GM21447 (cell line): ENCODE measurements around the gene LRRC4B.
"Not testable (repeated sequence)": the region's sequence is repeated elsewhere in the genome, so short reads cannot be mapped to it uniquely, and the experiment has no call there.

Experiments
- ATAC-seq: cut with Tn5 transposase; IDR thresholded peaks from one replicate; pipeline ENCODE4 v1.9.1; 2021; ENCODE audit not compliant: unreplicated experiment

LRRC4B gene, protein sequence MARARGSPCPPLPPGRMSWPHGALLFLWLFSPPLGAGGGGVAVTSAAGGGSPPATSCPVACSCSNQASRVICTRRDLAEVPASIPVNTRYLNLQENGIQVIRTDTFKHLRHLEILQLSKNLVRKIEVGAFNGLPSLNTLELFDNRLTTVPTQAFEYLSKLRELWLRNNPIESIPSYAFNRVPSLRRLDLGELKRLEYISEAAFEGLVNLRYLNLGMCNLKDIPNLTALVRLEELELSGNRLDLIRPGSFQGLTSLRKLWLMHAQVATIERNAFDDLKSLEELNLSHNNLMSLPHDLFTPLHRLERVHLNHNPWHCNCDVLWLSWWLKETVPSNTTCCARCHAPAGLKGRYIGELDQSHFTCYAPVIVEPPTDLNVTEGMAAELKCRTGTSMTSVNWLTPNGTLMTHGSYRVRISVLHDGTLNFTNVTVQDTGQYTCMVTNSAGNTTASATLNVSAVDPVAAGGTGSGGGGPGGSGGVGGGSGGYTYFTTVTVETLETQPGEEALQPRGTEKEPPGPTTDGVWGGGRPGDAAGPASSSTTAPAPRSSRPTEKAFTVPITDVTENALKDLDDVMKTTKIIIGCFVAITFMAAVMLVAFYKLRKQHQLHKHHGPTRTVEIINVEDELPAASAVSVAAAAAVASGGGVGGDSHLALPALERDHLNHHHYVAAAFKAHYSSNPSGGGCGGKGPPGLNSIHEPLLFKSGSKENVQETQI

DNA sequence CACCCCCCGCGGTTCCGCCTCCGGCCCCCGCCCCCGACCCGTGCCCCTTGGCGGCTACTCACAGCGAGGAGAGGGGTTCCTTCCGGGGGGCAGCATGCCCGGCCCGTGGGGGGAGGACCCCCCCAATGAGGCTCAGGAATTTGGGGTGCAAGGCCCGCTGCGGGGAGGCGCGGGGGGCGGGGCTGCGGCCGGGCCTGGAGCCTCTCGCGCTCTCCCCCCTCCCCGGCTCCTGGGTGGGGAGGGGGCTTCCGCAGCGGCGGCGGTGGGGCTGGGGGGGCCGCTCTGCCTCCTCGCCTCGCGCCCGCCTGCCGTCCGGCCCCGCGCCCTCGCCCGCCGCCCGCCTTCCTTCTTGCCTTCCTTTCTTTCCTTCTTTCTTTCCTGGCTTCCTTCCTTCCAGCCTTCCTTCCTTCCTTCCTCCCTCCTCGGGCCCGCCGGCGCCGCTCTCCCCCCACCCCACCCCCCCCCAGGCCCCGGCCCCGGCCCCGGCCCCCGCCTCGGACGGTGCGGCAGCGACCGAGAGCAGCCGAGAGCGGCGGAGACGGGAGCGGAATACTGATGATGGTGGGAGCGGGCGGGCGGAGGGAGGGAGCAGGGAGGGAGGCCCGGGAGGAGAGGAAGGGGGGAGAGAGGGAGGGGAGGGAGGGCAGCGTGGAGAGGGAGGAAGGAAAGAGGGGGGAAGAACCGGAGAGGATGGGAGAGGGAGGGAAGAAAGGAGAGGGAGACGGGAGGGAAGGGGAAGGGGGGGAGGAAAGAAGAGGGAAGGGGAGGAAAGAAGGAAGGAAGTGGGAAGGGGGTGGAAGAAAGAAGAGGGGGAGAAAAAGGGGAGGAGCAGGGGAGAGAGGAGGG lies at the start of gene LRRC4B:
Gene LRRC4B (minus strand): TSS at position 554 of the 846 bp plus-strand sequence. CDS start 19,597 bp downstream, outside the sequence.
- ATAC-seq, result no peak

GRCh38 chr19:50612504-50613404 lies 44.5 kb upstream of the LRRC4B start:
- ATAC-seq, result not testable (repeated sequence)

GRCh38 chr19:50607874-50608785 lies 39.9 kb upstream of the LRRC4B start:
- ATAC-seq, result no peak

DNA sequence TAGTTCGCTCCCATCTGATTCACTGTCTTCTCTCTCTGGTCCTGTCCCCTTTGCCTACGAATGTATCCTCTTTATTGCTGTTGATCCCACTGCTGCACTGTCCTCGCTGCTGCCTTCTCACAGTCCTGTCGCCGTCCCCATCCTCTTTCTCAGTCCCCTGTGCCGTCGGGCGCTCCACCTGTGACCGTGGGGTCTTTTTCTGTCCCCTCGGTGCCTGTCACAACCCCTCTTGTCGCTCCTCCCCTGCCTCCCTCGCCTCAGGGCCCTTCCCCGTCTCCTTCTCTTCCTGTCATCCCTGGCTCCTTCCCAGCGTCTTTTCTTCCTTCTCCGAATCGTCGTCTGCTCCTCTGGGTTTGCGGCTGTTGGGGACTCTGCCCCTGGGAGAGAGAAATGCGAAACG lies 39.2 kb upstream of the LRRC4B start:
- ATAC-seq, result no peak

DNA sequence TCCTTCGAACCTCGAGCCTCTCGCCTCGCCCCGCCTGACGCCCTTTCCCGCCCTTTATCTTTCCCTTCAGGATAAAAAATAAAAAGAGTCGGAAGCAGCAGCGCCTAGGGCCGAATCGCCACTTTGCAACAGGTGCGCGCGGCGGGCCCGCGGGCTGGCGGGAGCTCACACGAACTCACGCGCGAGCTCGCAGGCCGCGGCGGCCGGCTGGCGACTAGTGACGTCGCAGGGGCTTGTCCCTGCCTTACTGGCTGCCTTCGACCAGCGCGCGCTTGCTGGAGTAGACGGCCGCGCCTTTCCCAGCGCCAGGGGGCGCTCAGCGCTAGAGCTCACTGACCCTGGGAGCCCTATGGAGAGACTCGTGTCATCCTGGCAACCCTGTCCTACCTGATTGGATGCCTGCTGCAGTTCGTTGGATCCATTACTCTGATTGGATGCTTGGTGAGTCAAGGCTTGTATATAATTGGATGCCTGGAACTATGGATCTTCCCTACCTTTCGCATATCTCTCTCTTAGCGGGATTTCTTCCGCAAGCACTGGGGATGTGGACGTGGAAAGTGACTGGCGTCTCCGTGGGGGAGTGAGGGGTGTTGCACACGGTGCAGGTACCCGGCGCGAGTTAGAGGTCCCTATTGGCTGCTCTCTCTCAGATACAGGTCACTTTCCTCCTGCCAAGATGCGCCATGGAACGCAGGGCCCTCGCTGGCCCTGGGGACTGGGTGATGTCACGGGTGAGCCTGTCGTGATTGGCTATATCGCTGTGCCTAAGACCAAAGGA lies 38.0 kb upstream of the LRRC4B start:
- not testable (repeated sequence) for ATAC-seq

- ATAC-seq, result not testable (repeated sequence)
These were observed 36.2 kb upstream of the LRRC4B start for GRCh38 chr19:50604264-50605073.

DNA sequence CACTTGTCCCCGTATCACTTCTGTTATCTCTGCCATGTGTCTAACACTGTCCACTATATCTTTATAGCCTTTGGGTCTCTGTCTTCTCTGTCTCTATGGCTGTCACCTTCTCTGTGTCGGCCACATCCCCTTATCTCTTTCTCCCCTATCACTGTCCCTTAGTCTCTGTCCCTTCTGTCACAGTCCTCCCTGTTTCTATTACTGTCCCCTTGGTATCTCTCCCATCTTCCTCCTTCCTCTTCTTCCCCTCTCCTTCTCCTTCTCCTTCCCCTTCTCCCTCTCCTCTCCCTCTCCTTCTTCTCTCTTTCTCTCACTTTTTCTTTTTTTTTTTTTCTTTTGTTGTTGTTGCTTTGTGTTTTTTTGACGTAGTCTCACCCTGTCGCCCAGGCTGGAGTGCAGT lies 34.7 kb upstream of the LRRC4B start:
- no peak for ATAC-seq

- no peak for ATAC-seq
These were observed 34.3 kb upstream of the LRRC4B start for GRCh38 chr19:50602496-50602895.

DNA sequence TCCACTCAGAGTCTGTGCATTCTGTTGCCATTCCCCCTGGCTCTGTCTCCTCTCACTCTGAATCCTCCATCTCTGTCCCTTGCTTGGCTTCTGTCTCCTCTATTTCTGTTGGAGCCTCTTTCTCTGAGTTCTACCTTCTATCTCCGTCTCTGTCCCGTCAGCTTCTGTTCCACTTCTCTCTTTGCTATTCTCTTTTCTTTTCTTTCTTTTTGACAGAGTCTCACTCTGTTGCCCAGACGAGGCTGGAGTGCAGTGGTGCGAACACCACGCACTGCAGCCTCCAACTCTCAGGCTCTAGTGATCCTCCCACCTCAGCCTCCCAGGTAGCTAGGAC lies 33.8 kb upstream of the LRRC4B start:
- ATAC-seq, result no peak

GRCh38 chr19:50601407-50602088 lies 33.3 kb upstream of the LRRC4B start:
- no peak for ATAC-seq

DNA sequence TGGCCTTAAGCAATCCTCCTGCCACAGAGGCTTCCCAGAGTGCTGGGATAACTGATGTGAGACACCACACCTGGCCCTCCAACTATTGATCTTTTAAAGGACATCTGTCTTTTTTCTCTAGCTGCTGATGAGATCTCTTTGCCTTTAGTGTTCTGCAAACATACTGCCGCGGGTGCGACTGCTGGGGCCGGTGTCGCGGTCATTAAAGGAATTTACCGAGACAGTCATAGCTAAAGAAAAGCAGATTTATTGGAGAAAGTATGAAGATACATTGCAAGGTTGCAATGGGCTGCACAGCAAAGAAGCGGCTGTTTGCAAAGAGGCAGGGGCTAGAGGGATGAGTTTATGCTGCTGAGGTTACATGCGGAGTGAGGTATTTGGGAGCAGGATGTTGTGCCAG lies 31.2 kb upstream of the LRRC4B start:
- ATAC-seq, result no peak

DNA sequence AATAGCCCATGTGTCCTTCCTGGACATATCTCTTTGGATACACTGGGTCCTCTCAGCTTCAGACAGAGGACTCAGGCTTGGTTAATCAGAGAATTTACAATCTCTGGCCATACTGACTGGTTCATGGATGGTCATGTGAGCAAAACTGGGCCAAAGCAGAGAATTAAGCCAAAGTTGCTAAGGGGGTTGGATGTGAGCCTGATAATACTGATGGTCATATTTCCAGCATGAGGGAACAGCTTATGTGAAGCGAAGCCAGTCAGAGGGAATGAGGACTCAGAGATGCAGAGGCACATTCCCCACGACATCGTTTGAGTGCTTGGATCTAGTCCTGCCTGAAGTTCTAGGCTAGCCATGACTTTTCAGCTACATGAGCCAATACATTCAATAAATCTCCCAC lies 22.0 kb upstream of the LRRC4B start:
- ATAC-seq, result no peak

- not testable (repeated sequence) for ATAC-seq
These were observed 13.8 kb upstream of the LRRC4B start for GRCh38 chr19:50581795-50582660.

- no peak for ATAC-seq
These were observed 12.9 kb upstream of the LRRC4B start for GRCh38 chr19:50580970-50581634.

GRCh38 chr19:50580240-50580639 lies 12.0 kb upstream of the LRRC4B start:
- ATAC-seq, result no peak

- not testable (repeated sequence) for ATAC-seq
These were observed 8.5 kb upstream of the LRRC4B start for GRCh38 chr19:50576769-50577168.
